Activated T-helper 1 cell treated with anti-CD3 and anti-CD28 coated beads, Interleukin-12 subunit alpha, Interleukin-12 subunit beta, Interleukin-2, Interleukin-4 antibody, amounts not matched to agents 30 ng/mL and 10 ng/mL and 1 ng/mL, durations not matched to agents 14 hours and 24 hours and 36 hours (primary cell): ENCODE results near the gene NTS. TPM values are rescaled to one million over a fixed set of nuclear protein-coding genes. Genes with fewer than 3 reads are reported as not detected.

Experiments used
- DNase-seq: peaks from one replicate; pipeline ENCODE4 v3.0.0; 2021; ENCODE audit warnings: low spot score
- H3K27ac Mint-ChIP-seq: one replicate; pipeline ENCODE4 v1.8.0; 2021; ENCODE audit warnings: mild to moderate bottlenecking, mixed read lengths
- H3K27me3 Mint-ChIP-seq: one replicate; pipeline ENCODE4 v1.8.0; 2022; ENCODE audit warnings: mild to moderate bottlenecking, moderate library complexity, mixed read lengths; ENCODE audit not compliant: insufficient read depth
- H3K36me3 Mint-ChIP-seq: one replicate; pipeline ENCODE4 v1.8.0; 2021; ENCODE audit warnings: low read depth, mixed read lengths
- H3K4me1 Mint-ChIP-seq: one replicate; pipeline ENCODE4 v1.8.0; 2021; ENCODE audit warnings: low read depth, mixed read lengths
- H3K4me3 Mint-ChIP-seq: one replicate; pipeline ENCODE4 v1.8.0; 2021; ENCODE audit warnings: mild to moderate bottlenecking, moderate library complexity, mixed read lengths
- H3K9me3 Mint-ChIP-seq: one replicate; pipeline ENCODE4 v1.8.0; 2021; ENCODE audit warnings: mixed read lengths
- intact Hi-C: fragments of 100-400 bp; cut with micrococcal nuclease; formaldehyde crosslinking; loops from one replicate; pipeline ENCODE4 v1.15.1; 2024
- total RNA-seq: library from RNA; stranded (reverse); gene quantifications from 2 replicates; pipeline ENCODE4 v1.2.3, GENCODE V29; 2022

NTS gene
- total RNA-seq, result not detected in 2 replicates

- Mint-ChIP-seq H3K27me3 (no peaks in the 10 kb centered on the region), H3K27ac (no peak within 1 kb of the TSS), H3K4me3 (no peak within 1 kb of the TSS), H3K4me1 (no peaks in the 10 kb centered on the region), H3K9me3 (no peaks in the 10 kb centered on the region), H3K36me3 (no peaks in the 10 kb centered on the region)
- intact Hi-C loops, result no loop called here
- no peak for DNase-seq
Measured at GRCh38 chr12:85874031-85874461, at the start of gene NTS. Gene NTS, plus strand, starts transcription at chr12:85874295. Its CDS starts 109 bp downstream, at chr12:85874404.

GRCh38 chr12:85825746-85826145 is 48.3 kb upstream of the NTS start:
- Mint-ChIP-seq H3K4me1 (no peaks in the 10 kb centered on the region), H3K36me3 (no peaks in the 10 kb centered on the region), H3K9me3 (no peaks in the 10 kb centered on the region), H3K4me3 (no peak overlapping the region), H3K27ac (no peak overlapping the region), H3K27me3 (no peaks in the 10 kb centered on the region)
- intact Hi-C loops, result no loop called here
- DNase-seq, result no peak

- intact Hi-C loops, result no loop called here
- Mint-ChIP-seq H3K9me3 (no peaks in the 10 kb centered on the region), H3K27ac (no peak overlapping the region), H3K4me3 (no peak overlapping the region), H3K4me1 (no peaks in the 10 kb centered on the region), H3K36me3 (no peaks in the 10 kb centered on the region), H3K27me3 (no peaks in the 10 kb centered on the region)
- DNase-seq, result no peak
Measured at GRCh38 chr12:85828576-85828975, 45.5 kb upstream of the NTS start.

GRCh38 chr12:85829391-85829790 is 44.7 kb upstream of the NTS start:
- H3K9me3 Mint-ChIP-seq, result no peaks in the 10 kb centered on the region
- no peak overlapping the region for H3K27ac Mint-ChIP-seq
- intact Hi-C loops, result no loop called here
- H3K27me3 Mint-ChIP-seq, result no peaks in the 10 kb centered on the region
- H3K36me3 Mint-ChIP-seq, result no peaks in the 10 kb centered on the region
- DNase-seq, result no peak
- no peak overlapping the region for H3K4me3 Mint-ChIP-seq
- H3K4me1 Mint-ChIP-seq, result no peaks in the 10 kb centered on the region

- H3K4me1 Mint-ChIP-seq, result no peaks in the 10 kb centered on the region
- no peaks in the 10 kb centered on the region for H3K36me3 Mint-ChIP-seq
- H3K9me3 Mint-ChIP-seq, result no peaks in the 10 kb centered on the region
- H3K4me3 Mint-ChIP-seq, result no peak overlapping the region
- no peak overlapping the region for H3K27ac Mint-ChIP-seq
- intact Hi-C loops, result no loop called here
- DNase-seq, result no peak
- H3K27me3 Mint-ChIP-seq, result no peaks in the 10 kb centered on the region
Measured at GRCh38 chr12:85831327-85831990, 42.6 kb upstream of the NTS start.

- Mint-ChIP-seq H3K4me3 (no peak overlapping the region), H3K27ac (no peak overlapping the region), H3K36me3 (no peaks in the 10 kb centered on the region), H3K9me3 (no peaks in the 10 kb centered on the region), H3K4me1 (no peaks in the 10 kb centered on the region), H3K27me3 (no peaks in the 10 kb centered on the region)
- DNase-seq, result no peak
- intact Hi-C loops, result no loop called here
Measured at GRCh38 chr12:85833579-85833978, 40.5 kb upstream of the NTS start.

GRCh38 chr12:85834378-85834777 is 39.7 kb upstream of the NTS start:
- no peak overlapping the region for H3K4me3 Mint-ChIP-seq
- no peak for DNase-seq
- no peak overlapping the region for H3K27ac Mint-ChIP-seq
- no peaks in the 10 kb centered on the region for H3K36me3 Mint-ChIP-seq
- H3K9me3 Mint-ChIP-seq, result no peaks in the 10 kb centered on the region
- no peaks in the 10 kb centered on the region for H3K4me1 Mint-ChIP-seq
- intact Hi-C loops, result no loop called here
- H3K27me3 Mint-ChIP-seq, result no peaks in the 10 kb centered on the region

- Mint-ChIP-seq H3K4me3 (no peak overlapping the region), H3K27ac (no peak overlapping the region), H3K4me1 (no peaks in the 10 kb centered on the region), H3K27me3 (no peaks in the 10 kb centered on the region), H3K36me3 (no peaks in the 10 kb centered on the region), H3K9me3 (no peaks in the 10 kb centered on the region)
- no peak for DNase-seq
- intact Hi-C loops, result no loop called here
Measured at GRCh38 chr12:85835426-85836196, 38.5 kb upstream of the NTS start.

- H3K27ac Mint-ChIP-seq, result no peak within 1 kb of the TSS
- H3K27me3 Mint-ChIP-seq, result no peaks in the 10 kb centered on the region
- H3K9me3 Mint-ChIP-seq, result no peaks in the 10 kb centered on the region
- no peak within 1 kb of the TSS for H3K4me3 Mint-ChIP-seq
- H3K36me3 Mint-ChIP-seq, result no peaks in the 10 kb centered on the region
- H3K4me1 Mint-ChIP-seq, result no peaks in the 10 kb centered on the region
- intact Hi-C loops, result no loop called here
- DNase-seq, result no peak
Measured at GRCh38 chr12:85836197-85837090, 37.7 kb upstream of the NTS start, which contains the start of gene RASSF9. Gene RASSF9, minus strand, starts transcription at chr12:85836409. Its CDS starts 208 bp downstream, at chr12:85836201.

- Mint-ChIP-seq H3K27ac (no peak overlapping the region), H3K27me3 (no peaks in the 10 kb centered on the region), H3K36me3 (no peaks in the 10 kb centered on the region), H3K9me3 (no peaks in the 10 kb centered on the region), H3K4me1 (no peaks in the 10 kb centered on the region), H3K4me3 (no peak overlapping the region)
- intact Hi-C loops, result no loop called here
- no peak for DNase-seq
Measured at GRCh38 chr12:85843606-85844310, 30.3 kb upstream of the NTS start.

- intact Hi-C loops, result no loop called here
- H3K36me3 Mint-ChIP-seq, result no peaks in the 10 kb centered on the region
- no peaks in the 10 kb centered on the region for H3K9me3 Mint-ChIP-seq
- H3K4me1 Mint-ChIP-seq, result no peaks in the 10 kb centered on the region
- no peak overlapping the region for H3K4me3 Mint-ChIP-seq
- no peaks in the 10 kb centered on the region for H3K27me3 Mint-ChIP-seq
- H3K27ac Mint-ChIP-seq, result no peak overlapping the region
- DNase-seq, result no peak
Measured at GRCh38 chr12:85849344-85849743, 24.8 kb upstream of the NTS start.

- Mint-ChIP-seq H3K36me3 (no peaks in the 10 kb centered on the region), H3K4me3 (no peak overlapping the region), H3K4me1 (no peaks in the 10 kb centered on the region), H3K27me3 (no peaks in the 10 kb centered on the region), H3K27ac (no peak overlapping the region), H3K9me3 (no peaks in the 10 kb centered on the region)
- intact Hi-C loops, result no loop called here
- DNase-seq, result no peak
Measured at GRCh38 chr12:85855305-85855704, 18.8 kb upstream of the NTS start.
